Neural progenitor cell (in vitro differentiated cells): ENCODE measurements around the gene MTMR10. TPM values are rescaled to one million over a fixed set of nuclear protein-coding genes. Genes with fewer than 3 reads are reported as not detected.

Experiments used
- DNase-seq: peaks from one replicate; pipeline ENCODE4 v3.0.0-alpha.2; 2016; ENCODE audit warnings: low spot score
- H2AFZ ChIP-seq: fragments of 200-600 bp; sonication (generic); replicated peaks from 2 replicates; pipeline ENCODE4 v1.6.1; 2016; ENCODE audit warnings: antibody characterized with exemption
- H3F3A ChIP-seq: fragments of 200-600 bp; sonication (generic); 2 replicates; pipeline ENCODE4 v1.6.1; 2016; ENCODE audit warnings: antibody characterized with exemption, low read depth
- H3K27ac ChIP-seq: fragments of 200-600 bp; sonication (generic); 2 replicates; pipeline ENCODE4 v1.5.1; 2016; ENCODE audit warnings: mild to moderate bottlenecking
- H3K27me3 ChIP-seq: fragments of 200-600 bp; sonication (generic); 2 replicates; pipeline ENCODE4 v1.6.1; 2016; ENCODE audit warnings: mild to moderate bottlenecking, moderate library complexity
- H3K36me3 ChIP-seq: fragments of 200-600 bp; sonication (generic); 2 replicates; pipeline ENCODE4 v1.5.1; 2016
- H3K4me1 ChIP-seq: fragments of 200-600 bp; sonication (generic); 2 replicates; pipeline ENCODE4 v1.6.1; 2016; ENCODE audit warnings: mixed run types
- H3K4me2 ChIP-seq: fragments of 200-600 bp; sonication (generic); 2 replicates; pipeline ENCODE4 v1.6.1; 2016
- H3K4me3 ChIP-seq: fragments of 200-600 bp; sonication (generic); 2 replicates; pipeline ENCODE4 v1.5.1; 2016
- H3K79me2 ChIP-seq: fragments of 200-600 bp; sonication (generic); 2 replicates; pipeline ENCODE4 v1.6.1; 2016; ENCODE audit warnings: low read depth
- H3K9ac ChIP-seq: fragments of 200-600 bp; sonication (generic); 2 replicates; pipeline ENCODE4 v1.6.1; 2016
- H3K9me3 ChIP-seq: fragments of 200-600 bp; sonication (generic); 2 replicates; pipeline ENCODE4 v1.5.1; 2016; ENCODE audit warnings: low read depth
- H4K20me1 ChIP-seq: fragments of 200-600 bp; sonication (generic); 2 replicates; pipeline ENCODE4 v1.6.1; 2016; ENCODE audit warnings: low read depth
- H3K27ac Mint-ChIP-seq: 3 replicates; pipeline ENCODE4 v1.8.0; 2021; ENCODE audit warnings: mixed read lengths
- H3K27me3 Mint-ChIP-seq: 2 replicates; pipeline ENCODE4 v1.8.0; 2022; ENCODE audit warnings: low read depth, mild to moderate bottlenecking, inconsistent platforms, moderate library complexity, mixed read lengths; ENCODE audit not compliant: insufficient read depth
- H3K36me3 Mint-ChIP-seq: 3 replicates; pipeline ENCODE4 v1.8.0; 2021; ENCODE audit warnings: mixed read lengths
- H3K4me1 Mint-ChIP-seq: 3 replicates; pipeline ENCODE4 v1.8.0; 2021; ENCODE audit warnings: mixed read lengths
- H3K4me3 Mint-ChIP-seq: 3 replicates; pipeline ENCODE4 v1.8.0; 2021; ENCODE audit warnings: mild to moderate bottlenecking, moderate library complexity, mixed read lengths
- H3K9me3 Mint-ChIP-seq: 3 replicates; pipeline ENCODE4 v1.8.0; 2020; ENCODE audit warnings: mixed read lengths
- EZH2 ChIP-seq: fragments of 200-600 bp; sonication (generic); IDR thresholded peaks from 2 replicates; pipeline ENCODE4 v1.6.1; 2017; ENCODE audit warnings: antibody characterized with exemption, mild to moderate bottlenecking, moderate library complexity
- EZH2phosphoT487 ChIP-seq: fragments of 200-600 bp; sonication (generic); IDR thresholded peaks from 2 replicates; pipeline ENCODE4 v1.6.1; 2017; ENCODE audit warnings: antibody characterized with exemption
- total RNA-seq: library from RNA; depleted of rRNA; stranded (reverse); fragments of >200 nt; gene quantifications from 2 replicates; pipeline ENCODE4 v1.2.3, GENCODE V29; 2015; ENCODE audit warnings: low replicate concordance
- TF ChIP-seq, protein P1 (sequence below): fragments of 200-600 bp; sonication (generic); IDR thresholded peaks from 2 replicates; pipeline ENCODE4 v1.5.1; 2017; ENCODE audit warnings: antibody characterized with exemption, mild to moderate bottlenecking

MTMR10 gene
- total RNA-seq, 1 donor from 2014 or later: 18.7 TPM

DNA sequence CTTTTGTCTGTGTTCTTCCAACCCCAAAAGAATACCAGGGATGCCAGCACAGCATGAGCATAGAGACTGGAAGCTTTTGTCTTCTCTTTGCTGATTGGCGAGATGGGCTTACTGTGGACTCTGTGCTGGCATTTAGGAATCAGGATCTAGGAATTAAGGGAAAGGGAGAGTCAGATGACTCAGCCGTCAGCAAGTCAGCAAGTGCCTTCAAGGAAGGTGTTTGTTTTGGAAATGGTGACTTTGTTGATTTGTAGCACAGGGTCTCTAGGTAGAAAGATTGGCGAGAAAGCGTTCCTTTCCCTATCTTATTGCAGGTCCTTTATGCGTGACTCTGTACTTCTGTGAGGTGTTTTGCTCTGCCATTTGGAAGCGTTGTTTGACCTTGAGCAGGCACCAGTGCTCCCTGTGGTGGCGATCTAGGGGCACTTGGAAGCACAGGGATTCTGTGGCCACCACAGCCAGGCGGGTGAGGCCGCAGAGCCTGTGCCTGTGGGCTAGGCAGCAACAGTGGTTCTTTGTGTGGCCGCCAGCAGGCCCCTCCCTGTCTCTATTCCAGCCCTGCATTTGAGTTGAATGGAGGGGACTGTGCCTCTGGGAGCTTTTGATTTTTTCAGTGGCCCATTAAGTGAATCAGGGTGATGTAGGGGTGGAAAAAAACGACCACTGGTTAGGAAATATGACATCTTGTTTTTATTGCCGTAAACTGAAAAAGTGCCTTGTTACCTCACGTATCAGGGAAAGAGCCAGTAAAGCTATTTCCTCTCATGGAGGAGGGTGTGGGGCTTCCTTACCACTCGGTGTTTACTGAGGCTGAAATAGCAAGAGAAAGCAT is 68.7 kb downstream of the MTMR10 start:
- H3K9me3 Mint-ChIP-seq: no peaks in the 10 kb centered on the region
- H3K36me3 ChIP-seq: no peaks in the 10 kb centered on the region
- H3K4me2 ChIP-seq: peak overlapping the region; percentile 64
- H2AFZ ChIP-seq: no peak overlapping the region
- H3F3A ChIP-seq: peaks cover 33% of the 10 kb centered on the region
- H3K27me3 ChIP-seq: no peaks in the 10 kb centered on the region
- peaks cover 28% of the 10 kb centered on the region for H3K4me1 ChIP-seq
- H3K9me3 ChIP-seq: no peaks in the 10 kb centered on the region
- H3K9ac ChIP-seq: no peak overlapping the region
- peak overlapping the region; percentile 93 for H3K27ac ChIP-seq
- H3K4me1 Mint-ChIP-seq: peaks cover 27% of the 10 kb centered on the region
- TF ChIP-seq, protein P1, sequence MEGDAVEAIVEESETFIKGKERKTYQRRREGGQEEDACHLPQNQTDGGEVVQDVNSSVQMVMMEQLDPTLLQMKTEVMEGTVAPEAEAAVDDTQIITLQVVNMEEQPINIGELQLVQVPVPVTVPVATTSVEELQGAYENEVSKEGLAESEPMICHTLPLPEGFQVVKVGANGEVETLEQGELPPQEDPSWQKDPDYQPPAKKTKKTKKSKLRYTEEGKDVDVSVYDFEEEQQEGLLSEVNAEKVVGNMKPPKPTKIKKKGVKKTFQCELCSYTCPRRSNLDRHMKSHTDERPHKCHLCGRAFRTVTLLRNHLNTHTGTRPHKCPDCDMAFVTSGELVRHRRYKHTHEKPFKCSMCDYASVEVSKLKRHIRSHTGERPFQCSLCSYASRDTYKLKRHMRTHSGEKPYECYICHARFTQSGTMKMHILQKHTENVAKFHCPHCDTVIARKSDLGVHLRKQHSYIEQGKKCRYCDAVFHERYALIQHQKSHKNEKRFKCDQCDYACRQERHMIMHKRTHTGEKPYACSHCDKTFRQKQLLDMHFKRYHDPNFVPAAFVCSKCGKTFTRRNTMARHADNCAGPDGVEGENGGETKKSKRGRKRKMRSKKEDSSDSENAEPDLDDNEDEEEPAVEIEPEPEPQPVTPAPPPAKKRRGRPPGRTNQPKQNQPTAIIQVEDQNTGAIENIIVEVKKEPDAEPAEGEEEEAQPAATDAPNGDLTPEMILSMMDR: no peak
- TF ChIP-seq EZH2: no peak
- H3K27me3 Mint-ChIP-seq: no peaks in the 10 kb centered on the region
- H3K79me2 ChIP-seq: no peaks in the 10 kb centered on the region
- peaks cover 36% of the 10 kb centered on the region for H3K36me3 Mint-ChIP-seq
- peak overlapping the region; percentile 5 for H3K4me3 ChIP-seq
- peaks cover 5% of the 10 kb centered on the region for H4K20me1 ChIP-seq
- H3K4me3 Mint-ChIP-seq: peak overlapping the region; percentile 33
- H3K27ac Mint-ChIP-seq: peak overlapping the region; percentile 98
- DNase-seq: peak; percentile 89

DNA sequence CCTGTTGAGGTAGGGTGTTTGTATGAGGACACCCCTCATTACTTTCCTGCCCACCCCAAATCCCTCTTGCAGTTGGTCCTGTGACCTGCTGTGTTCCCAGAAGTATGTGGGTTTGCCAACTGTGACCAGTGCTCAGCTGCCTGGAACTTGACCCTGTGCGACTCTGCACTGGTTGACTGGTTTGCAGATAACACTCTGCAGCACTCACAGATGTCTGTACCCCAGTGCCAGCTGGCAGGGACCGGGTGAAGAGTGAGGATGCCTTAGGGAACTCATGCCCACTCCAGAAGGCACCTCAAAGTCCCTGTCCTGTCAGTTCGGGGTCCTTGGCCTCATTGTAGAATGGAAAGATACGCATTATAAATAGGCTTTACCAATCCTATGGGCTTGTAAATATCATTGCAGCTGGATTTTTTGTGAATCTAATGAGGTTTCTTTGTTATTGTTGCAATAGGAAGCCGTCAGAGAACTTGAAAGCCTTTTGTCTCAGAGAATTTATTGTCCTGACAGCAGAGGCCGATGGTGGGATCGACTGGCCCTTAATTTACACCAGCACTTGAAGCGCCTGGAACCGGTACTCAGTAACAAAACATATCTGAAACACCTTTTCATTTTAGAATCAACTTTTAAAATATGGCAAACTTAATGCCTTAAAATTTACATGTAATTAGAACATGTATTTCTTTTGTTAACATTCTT is 69.5 kb downstream of the MTMR10 start:
- peak overlapping the region; percentile 98 for H3K27ac Mint-ChIP-seq
- H3K4me3 Mint-ChIP-seq: no peak overlapping the region
- no peak overlapping the region for H2AFZ ChIP-seq
- peaks cover 27% of the 10 kb centered on the region for H3K4me1 Mint-ChIP-seq
- peaks cover 37% of the 10 kb centered on the region for H3K36me3 Mint-ChIP-seq
- no peaks in the 10 kb centered on the region for H3K27me3 Mint-ChIP-seq
- no peaks in the 10 kb centered on the region for H3K9me3 ChIP-seq
- no peaks in the 10 kb centered on the region for H3K79me2 ChIP-seq
- H3K4me1 ChIP-seq: peaks cover 28% of the 10 kb centered on the region
- H3K9ac ChIP-seq: no peak overlapping the region
- H3F3A ChIP-seq: peaks cover 33% of the 10 kb centered on the region
- H3K27me3 ChIP-seq: no peaks in the 10 kb centered on the region
- TF ChIP-seq EZH2 (no peak), EZH2phosphoT487 (no peak)
- TF ChIP-seq, protein P1: no peak
- peak overlapping the region; percentile 64 for H3K4me2 ChIP-seq
- peak overlapping the region; percentile 93 for H3K27ac ChIP-seq
- no peaks in the 10 kb centered on the region for H3K9me3 Mint-ChIP-seq
- H3K4me3 ChIP-seq: peak overlapping the region; percentile 5
- no peaks in the 10 kb centered on the region for H3K36me3 ChIP-seq
- peaks cover 5% of the 10 kb centered on the region for H4K20me1 ChIP-seq
- peak; percentile 62 for DNase-seq

DNA sequence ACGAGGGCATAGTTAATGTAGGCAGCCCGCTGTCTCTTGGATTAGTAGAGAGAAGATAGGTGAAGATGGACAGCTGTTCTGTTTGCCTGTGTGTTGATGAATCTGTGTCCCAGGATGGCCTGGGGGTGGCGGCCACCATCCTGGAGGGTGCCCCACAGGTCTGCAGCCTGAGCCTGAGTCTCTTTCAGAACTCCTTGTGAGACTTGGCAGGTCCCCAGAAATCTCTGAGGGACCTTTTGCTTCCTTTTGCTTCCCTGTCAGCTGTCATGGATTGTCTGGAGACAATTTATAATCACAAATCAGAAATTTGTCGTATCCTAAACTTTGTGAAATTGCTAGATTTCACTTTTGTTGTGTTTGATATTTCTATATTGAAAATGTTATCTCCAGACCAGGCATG is 70.3 kb downstream of the MTMR10 start:
- H3K79me2 ChIP-seq: no peaks in the 10 kb centered on the region
- H3K4me3 ChIP-seq: no peak overlapping the region
- H3K9me3 Mint-ChIP-seq: no peaks in the 10 kb centered on the region
- peaks cover 5% of the 10 kb centered on the region for H4K20me1 ChIP-seq
- peaks cover 27% of the 10 kb centered on the region for H3K4me1 Mint-ChIP-seq
- no peak overlapping the region for H3K4me2 ChIP-seq
- no peak for DNase-seq
- peaks cover 33% of the 10 kb centered on the region for H3K36me3 Mint-ChIP-seq
- no peak overlapping the region for H3K27ac ChIP-seq
- peaks cover 33% of the 10 kb centered on the region for H3F3A ChIP-seq
- no peaks in the 10 kb centered on the region for H3K9me3 ChIP-seq
- H3K9ac ChIP-seq: no peak overlapping the region
- no peak overlapping the region for H3K27ac Mint-ChIP-seq
- no peaks in the 10 kb centered on the region for H3K27me3 ChIP-seq
- no peak overlapping the region for H2AFZ ChIP-seq
- peaks cover 28% of the 10 kb centered on the region for H3K4me1 ChIP-seq
- H3K36me3 ChIP-seq: no peaks in the 10 kb centered on the region
- no peaks in the 10 kb centered on the region for H3K27me3 Mint-ChIP-seq
- no peak overlapping the region for H3K4me3 Mint-ChIP-seq
- TF ChIP-seq EZH2: no peak
- no peak for TF ChIP-seq EZH2phosphoT487
- TF ChIP-seq, protein P1: no peak
